DOHH2 (cell line): Measurements from ENCODE around the gene RABGAP1L.

Experiments
- H3F3A ChIP-seq: fragments of 200-600 bp; sonication (generic), shearing (Covaris generic); 2 replicates; pipeline ENCODE4 v1.6.0; 2016; ENCODE audit warnings: antibody characterized with exemption, mild to moderate bottlenecking; ENCODE audit not compliant: control insufficient read depth, insufficient read depth
- H3K27ac ChIP-seq: fragments of 200-600 bp; sonication (generic); 2 replicates; pipeline ENCODE4 v1.5.1; 2014; ENCODE audit warnings: low read depth, mild to moderate bottlenecking, low read length, moderate library complexity
- H3K27me3 ChIP-seq: fragments of 200-600 bp; sonication (generic); 2 replicates; pipeline ENCODE4 v1.6.1; 2014; ENCODE audit warnings: mild to moderate bottlenecking, low read length, mixed read lengths; ENCODE audit not compliant: control insufficient read depth
- H3K36me3 ChIP-seq: fragments of 200-600 bp; sonication (generic); 2 replicates; pipeline ENCODE4 v1.6.1; 2014; ENCODE audit warnings: mild to moderate bottlenecking, low read length, moderate library complexity, mixed read lengths; ENCODE audit not compliant: control insufficient read depth
- H3K4me1 ChIP-seq: fragments of 200-600 bp; sonication (generic); 2 replicates; pipeline ENCODE4 v1.6.1; 2014; ENCODE audit warnings: mild to moderate bottlenecking, low read length, mixed read lengths; ENCODE audit not compliant: control insufficient read depth
- H3K4me2 ChIP-seq: fragments of 200-600 bp; sonication (generic); 2 replicates; pipeline ENCODE4 v1.6.0; 2014; ENCODE audit warnings: mild to moderate bottlenecking, low read length, moderate library complexity
- H3K4me3 ChIP-seq: fragments of 200-600 bp; sonication (generic); 2 replicates; pipeline ENCODE4 v1.5.1; 2014; ENCODE audit warnings: mild to moderate bottlenecking, low read length, mixed read lengths
- H3K79me2 ChIP-seq: fragments of 200-600 bp; sonication (generic); 2 replicates; pipeline ENCODE4 v1.6.1; 2014; ENCODE audit warnings: mild to moderate bottlenecking, low read length, mixed read lengths; ENCODE audit not compliant: control insufficient read depth
- H3K9me2 ChIP-seq: fragments of 200-600 bp; sonication (generic); replicated peaks from 2 replicates; pipeline ENCODE4 v1.6.1; 2014; ENCODE audit warnings: mild to moderate bottlenecking, low read length, mixed read lengths; ENCODE audit not compliant: control insufficient read depth
- H3K9me3 ChIP-seq: fragments of 200-600 bp; sonication (generic); 2 replicates; pipeline ENCODE4 v1.6.1; 2014; ENCODE audit warnings: antibody characterized with exemption, low read length, mixed read lengths; ENCODE audit not compliant: control insufficient read depth, insufficient read depth
- H4K20me1 ChIP-seq: fragments of 200-600 bp; sonication (generic); 2 replicates; pipeline ENCODE4 v1.6.0; 2014; ENCODE audit warnings: low read depth, mild to moderate bottlenecking, antibody characterized with exemption, low read length, moderate library complexity; ENCODE audit not compliant: control insufficient read depth, insufficient read depth
- CTCF ChIP-seq: fragments of 200-600 bp; sonication (generic); IDR thresholded peaks from one replicate; pipeline ENCODE4 v1.5.1; 2014; ENCODE audit warnings: antibody characterized with exemption, mild to moderate bottlenecking, low read depth, low read length; ENCODE audit not compliant: poor library complexity, severe bottlenecking
- EZH2phosphoT487 ChIP-seq: fragments of 200-600 bp; sonication (generic); IDR thresholded peaks from 2 replicates; pipeline ENCODE4 v1.6.1; 2017; ENCODE audit warnings: borderline replicate concordance, mild to moderate bottlenecking, antibody characterized with exemption, low read length, moderate library complexity, mixed read lengths

RABGAP1L gene

GRCh38 chr1:174153085-174153824 is 6.1 kb upstream of the RABGAP1L start:
- Histone ChIP-seq H3F3A (peaks cover 12% of the 10 kb centered on the region), H3K4me3 (no peak overlapping the region), H3K27ac (no peak overlapping the region), H3K9me3 (no peaks in the 10 kb centered on the region), H3K4me1 (peaks cover 32% of the 10 kb centered on the region), H3K9me2 (no peaks in the 10 kb centered on the region), H3K4me2 (peak overlapping the region; percentile 17; the same call in 1 of the 2 replicates), H4K20me1 (no peaks in the 10 kb centered on the region), H3K27me3 (no peaks in the 10 kb centered on the region), H3K36me3 (no peaks in the 10 kb centered on the region), H3K79me2 (peaks cover 2% of the 10 kb centered on the region)
- TF ChIP-seq CTCF (no peak), EZH2phosphoT487 (no peak)

- H3K4me3 ChIP-seq, result no peak overlapping the region
- H3K27ac ChIP-seq, result no peak overlapping the region
- peaks cover 36% of the 10 kb centered on the region for H3K4me1 ChIP-seq
- no peaks in the 10 kb centered on the region for H3K27me3 ChIP-seq
- no peak overlapping the region for H3K4me2 ChIP-seq
- H3K9me2 ChIP-seq, result no peaks in the 10 kb centered on the region
- no peaks in the 10 kb centered on the region for H4K20me1 ChIP-seq
- TF ChIP-seq CTCF (no peak), EZH2phosphoT487 (no peak)
- peaks cover 16% of the 10 kb centered on the region for H3F3A ChIP-seq
- peaks cover 6% of the 10 kb centered on the region for H3K79me2 ChIP-seq
- H3K9me3 ChIP-seq, result no peaks in the 10 kb centered on the region
- H3K36me3 ChIP-seq, result no peaks in the 10 kb centered on the region
Measured at GRCh38 chr1:174153825-174154107, 5.6 kb upstream of the RABGAP1L start.

GRCh38 chr1:174156437-174156836 is 2.9 kb upstream of the RABGAP1L start:
- no peaks in the 10 kb centered on the region for H3K9me3 ChIP-seq
- H3K27me3 ChIP-seq, result no peaks in the 10 kb centered on the region
- H3K27ac ChIP-seq, result no peak overlapping the region
- no peak for TF ChIP-seq EZH2phosphoT487
- peaks cover 39% of the 10 kb centered on the region for H3K4me1 ChIP-seq
- H3K36me3 ChIP-seq, result no peaks in the 10 kb centered on the region; the same call in 1 of the 2 replicates
- peaks cover 17% of the 10 kb centered on the region for H3F3A ChIP-seq
- no peaks in the 10 kb centered on the region for H3K9me2 ChIP-seq
- no peaks in the 10 kb centered on the region for H4K20me1 ChIP-seq
- peaks cover 25% of the 10 kb centered on the region for H3K79me2 ChIP-seq
- peak overlapping the region; percentile 100 for H3K4me2 ChIP-seq
- no peak overlapping the region for H3K4me3 ChIP-seq

GRCh38 chr1:174157157-174157806 is 2.0 kb upstream of the RABGAP1L start:
- H3K79me2 ChIP-seq, result peaks cover 33% of the 10 kb centered on the region
- peak overlapping the region; percentile 91 for H3K4me3 ChIP-seq
- no peaks in the 10 kb centered on the region for H3K27me3 ChIP-seq
- no peaks in the 10 kb centered on the region for H3K9me3 ChIP-seq
- no peaks in the 10 kb centered on the region; the same call in 1 of the 2 replicates for H3K36me3 ChIP-seq
- no peaks in the 10 kb centered on the region for H4K20me1 ChIP-seq
- H3K4me1 ChIP-seq, result peaks cover 47% of the 10 kb centered on the region
- TF ChIP-seq EZH2phosphoT487 (no peak), CTCF (no peak)
- peaks cover 11% of the 10 kb centered on the region for H3F3A ChIP-seq
- H3K4me2 ChIP-seq, result peak overlapping the region; percentile 100
- H3K27ac ChIP-seq, result peak overlapping the region; percentile 89
- no peaks in the 10 kb centered on the region for H3K9me2 ChIP-seq
